Measurements from ENCODE around the gene WDR46. TPM values are rescaled to one million over a fixed set of nuclear protein-coding genes. Genes with fewer than 3 reads are reported as not detected.

Gene WDR46
- total RNA-seq, 1 experiment from 2014 or later = 99.2 TPM

DNA sequence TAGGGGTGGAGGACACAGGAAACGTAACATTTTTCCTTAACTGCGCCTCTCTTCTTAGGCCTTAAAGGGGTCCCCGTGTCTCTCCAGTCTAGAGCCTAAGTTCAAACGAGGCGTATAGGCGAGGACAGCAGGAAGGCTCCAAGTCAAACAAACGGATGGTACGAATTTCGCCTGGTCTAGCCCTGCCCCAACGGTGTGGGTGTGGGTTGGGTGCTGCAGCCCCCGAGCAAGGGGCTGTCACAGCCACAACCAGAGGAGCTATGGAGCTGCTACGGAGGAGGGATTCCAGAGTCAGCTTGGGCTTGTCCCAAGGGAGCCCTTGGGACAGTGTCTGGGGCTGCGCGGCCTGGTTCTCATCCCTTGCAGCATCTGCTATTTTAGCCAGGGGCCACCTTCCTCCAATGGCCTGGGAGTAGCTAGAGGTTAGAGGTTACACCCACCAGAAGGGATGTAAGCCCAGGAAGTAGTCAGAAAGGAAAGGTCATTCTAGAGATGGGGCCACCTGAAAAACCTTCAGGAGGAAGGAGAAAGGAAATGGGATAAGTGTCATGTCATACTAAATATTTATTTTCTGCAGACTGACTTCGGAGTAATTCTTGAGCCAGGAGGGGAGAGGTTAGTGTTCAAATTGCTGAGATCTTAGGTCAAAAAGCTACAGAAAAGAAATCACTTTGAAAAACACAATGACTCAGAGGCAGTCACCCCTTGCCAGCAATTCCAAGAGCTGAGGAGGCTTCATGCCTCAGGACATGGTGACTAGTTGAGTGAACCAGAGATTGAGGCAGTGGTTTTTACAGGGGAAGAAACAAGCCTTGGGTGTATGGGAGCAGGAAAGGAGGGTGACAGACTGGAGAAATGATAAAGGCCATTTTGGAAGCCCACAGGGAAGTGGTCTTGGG is 39.1 kb downstream of the WDR46 start:
- H3K79me1 ChIP-seq (ENCODE audit: insufficient read depth, low read depth, low read length, poor library complexity, severe bottlenecking) = no peaks in the 10 kb centered on the region
- no peak overlapping the region for H2BK12ac ChIP-seq (ENCODE audit: insufficient read length, low read depth, low read length)
- no peak for DNase-seq
- H2BK20ac ChIP-seq (ENCODE audit: low read depth, low read length, poor library complexity, severe bottlenecking) = no peak overlapping the region
- Mint-ChIP-seq H3K36me3 (ENCODE audit: insufficient read depth in 1 of 3, low read depth in 3 of 3) (peaks cover 8 to 24% (median 20%) of the 10 kb centered on the region in 3 experiments; a peak in 6 of 7 replicates), H3K27me3 (ENCODE audit: low read depth) (peaks cover 37% of the 10 kb centered on the region), H3K4me3 (peak overlapping the region; percentile 74 to 83), H3K4me1 (peaks cover 20 to 22% of the 10 kb centered on the region in 2 experiments), H3K9me3 (no peaks in the 10 kb centered on the region; a peak in 1 of 5 replicates), H3K27ac (peak overlapping the region in 2 of 3 experiments; percentile 57 to 76; a peak in 3 of 7 replicates)
- H2AFZ ChIP-seq (ENCODE audit: low read length) = no peak overlapping the region
- H3K23ac ChIP-seq (ENCODE audit: insufficient read length, low read depth, low read length) = no peak overlapping the region
- no peak overlapping the region for H4K91ac ChIP-seq (ENCODE audit: insufficient read length, low read depth, low read length)
- no peak overlapping the region for H3K27ac ChIP-seq (ENCODE audit: insufficient read length, low read depth, low read length)
- H3K9ac ChIP-seq (ENCODE audit: extremely low read depth, insufficient read length, low read length) = peak overlapping the region; percentile 58
- H2BK15ac ChIP-seq (ENCODE audit: low read depth, low read length) = no peak overlapping the region
- no peaks in the 10 kb centered on the region; the same call in 1 of the 2 replicates for H3K4me1 ChIP-seq (ENCODE audit: insufficient read depth, low read length)
- no peak overlapping the region for H3K56ac ChIP-seq (ENCODE audit: insufficient read length, low read depth, low read length)
- H3T11ph ChIP-seq (ENCODE audit: low read length) = no peak overlapping the region
- H3K18ac ChIP-seq (ENCODE audit: insufficient read length, low read depth, low read length) = peak overlapping the region; percentile 66
- H4K8ac ChIP-seq (replicated peaks; ENCODE audit: insufficient read length, low read depth, low read length) = no peak overlapping the region
- no peak overlapping the region for H4K5ac ChIP-seq (ENCODE audit: insufficient read length, low read depth, low read length)
- H4K20me1 ChIP-seq (ENCODE audit: control insufficient read depth, insufficient read depth, insufficient read length) = no peaks in the 10 kb centered on the region
- H3K9me3 ChIP-seq (ENCODE audit: control insufficient read depth, low read depth, low read length) = no peaks in the 10 kb centered on the region
- peak overlapping the region; percentile 77 for H3K4me2 ChIP-seq (ENCODE audit: insufficient read depth, insufficient read length, low read length)
- no peak overlapping the region for H3K4ac ChIP-seq (ENCODE audit: low read depth, low read length)
- H3K79me2 ChIP-seq (ENCODE audit: insufficient read depth, low read length) = no peaks in the 10 kb centered on the region
- TF ChIP-seq, protein P1, sequence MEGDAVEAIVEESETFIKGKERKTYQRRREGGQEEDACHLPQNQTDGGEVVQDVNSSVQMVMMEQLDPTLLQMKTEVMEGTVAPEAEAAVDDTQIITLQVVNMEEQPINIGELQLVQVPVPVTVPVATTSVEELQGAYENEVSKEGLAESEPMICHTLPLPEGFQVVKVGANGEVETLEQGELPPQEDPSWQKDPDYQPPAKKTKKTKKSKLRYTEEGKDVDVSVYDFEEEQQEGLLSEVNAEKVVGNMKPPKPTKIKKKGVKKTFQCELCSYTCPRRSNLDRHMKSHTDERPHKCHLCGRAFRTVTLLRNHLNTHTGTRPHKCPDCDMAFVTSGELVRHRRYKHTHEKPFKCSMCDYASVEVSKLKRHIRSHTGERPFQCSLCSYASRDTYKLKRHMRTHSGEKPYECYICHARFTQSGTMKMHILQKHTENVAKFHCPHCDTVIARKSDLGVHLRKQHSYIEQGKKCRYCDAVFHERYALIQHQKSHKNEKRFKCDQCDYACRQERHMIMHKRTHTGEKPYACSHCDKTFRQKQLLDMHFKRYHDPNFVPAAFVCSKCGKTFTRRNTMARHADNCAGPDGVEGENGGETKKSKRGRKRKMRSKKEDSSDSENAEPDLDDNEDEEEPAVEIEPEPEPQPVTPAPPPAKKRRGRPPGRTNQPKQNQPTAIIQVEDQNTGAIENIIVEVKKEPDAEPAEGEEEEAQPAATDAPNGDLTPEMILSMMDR (conservative IDR thresholded peaks at IDR 0.05) = no peak
- WGBS (ENCODE audit: extremely low coverage, insufficient read length, low lambda C conversion rate) = no CpG with 5 or more reads among the region's 15 CpGs
- H3K27me3 ChIP-seq (ENCODE audit: insufficient read depth, low read length) = no peaks in the 10 kb centered on the region; the same call in 1 of the 2 replicates
- H3K14ac ChIP-seq (ENCODE audit: insufficient read depth, low read length) = peak overlapping the region; percentile 41
- no peak overlapping the region for H2AK5ac ChIP-seq (ENCODE audit: insufficient read length, low read length)
- no peak overlapping the region for H2BK120ac ChIP-seq (ENCODE audit: low read depth, low read length, poor library complexity, severe bottlenecking)
- H3K23me2 ChIP-seq (ENCODE audit: insufficient read length, low read depth, low read length, poor library complexity, severe bottlenecking) = peaks cover 17% of the 10 kb centered on the region
- no peak overlapping the region for H2BK5ac ChIP-seq (ENCODE audit: insufficient read length, low read length)

Measured in H9 (cell line).